RWPE1 (cell line): Measurements from ENCODE around the gene PNO1.
"Not testable (repeated sequence)": the region's sequence is repeated elsewhere in the genome, so short reads cannot be mapped to it uniquely, and the experiment has no call there.

Experiments
- CTCF ChIA-PET: fragments of 350-600 bp; sonication (Branson Sonifier 250); formaldehyde crosslinking; extraction: SDS; loops from one replicate; lab custom pipeline; 2021; lab: Yijun Ruan, JAX
- POLR2A ChIA-PET: fragments of 400-600 bp; formaldehyde crosslinking; extraction: SDS; loops from one replicate; lab custom pipeline; 2020; ENCODE audit warnings: antibody characterized with exemption; ENCODE audit not compliant: low non-redundant PET; lab: Yijun Ruan, JAX
- DNase-seq: peaks from one replicate; pipeline ENCODE4 v3.0.0; 2012; ENCODE audit warnings: low spot score
- H3K27ac ChIP-seq: fragments of 450-650 bp; 2 replicates; pipeline ENCODE4 v1.5.1; 2017
- CTCF ChIP-seq: fragments of 450-650 bp; conservative IDR thresholded peaks from 2 replicates; pipeline ENCODE4 v1.5.1; 2017; ENCODE audit warnings: low read depth, mild to moderate bottlenecking

Gene PNO1

GRCh38 chr2:68157402-68158133, at the start of gene PNO1:
Gene PNO1, plus strand, starts transcription at chr2:68157888. Its CDS starts 47 bp downstream, at chr2:68157935.
- H3K27ac ChIP-seq: peak within 1 kb of the TSS; percentile 94
- CTCF ChIA-PET: no interaction called here
- POLR2A ChIA-PET: interaction anchor here (0.5 kb wide), 1 partner anchor 27 kb away, joined by 3 read pairs; no protein-coding TSS in a partner anchor
- no peak for TF ChIP-seq CTCF
- DNase-seq: peak; percentile 99

- no peak overlapping the region for H3K27ac ChIP-seq
- POLR2A ChIA-PET: no interaction called here
- DNase-seq: no peak
- TF ChIP-seq CTCF: no peak
- CTCF ChIA-PET: interaction anchor here (0.7 to 0.9 kb wide), 3 partner anchors 8 to 975 kb away, joined by 3 to 4 read pairs (median 3); no protein-coding TSS in a partner anchor
Measured at GRCh38 chr2:68108120-68108519, 49.6 kb upstream of the PNO1 start.

GRCh38 chr2:68110102-68110501, 47.6 kb upstream of the PNO1 start:
- TF ChIP-seq CTCF: no peak
- ChIA-PET CTCF (no interaction called here), POLR2A (no interaction called here)
- H3K27ac ChIP-seq: no peak overlapping the region
- DNase-seq: no peak

- CTCF ChIA-PET: interaction anchor here (0.6 to 1.1 kb wide), 3 partner anchors 8 to 183 kb away, joined by 4 to 5 read pairs (median 5); no protein-coding TSS in a partner anchor
- DNase-seq: no peak
- TF ChIP-seq CTCF: no peak
- H3K27ac ChIP-seq: no peak overlapping the region
- POLR2A ChIA-PET: no interaction called here
Measured at GRCh38 chr2:68115965-68116364, 41.7 kb upstream of the PNO1 start.

GRCh38 chr2:68117922-68118321, 39.8 kb upstream of the PNO1 start:
- H3K27ac ChIP-seq, POLR2A ChIA-PET, DNase-seq: not testable (repeated sequence)
- CTCF ChIA-PET: interaction anchor here (0.7 kb wide), 1 partner anchor 202 kb away, joined by 4 read pairs; the partner anchor contains the start of gene CNRIP1

- no peak overlapping the region for H3K27ac ChIP-seq
- TF ChIP-seq CTCF: no peak
- POLR2A ChIA-PET: interaction anchor here (0.6 kb wide), 1 partner anchor 173 kb away, joined by 6 read pairs; no protein-coding TSS in a partner anchor
- CTCF ChIA-PET: interaction anchor here (0.6 kb wide), 2 partner anchors 164 to 181 kb away, joined by 3 to 4 read pairs; no protein-coding TSS in a partner anchor
- DNase-seq: no peak
Measured at GRCh38 chr2:68118816-68119215, 38.9 kb upstream of the PNO1 start.

- POLR2A ChIA-PET: interaction anchor here (0.6 kb wide), 1 partner anchor 172 kb away, joined by 6 read pairs; no protein-coding TSS in a partner anchor
- H3K27ac ChIP-seq: no peak overlapping the region
- no peak for DNase-seq
- CTCF ChIA-PET: interaction anchor here (0.6 to 0.9 kb wide), 2 partner anchors 181 to 240 kb away, joined by 3 to 4 read pairs; no protein-coding TSS in a partner anchor
- no peak for TF ChIP-seq CTCF
Measured at GRCh38 chr2:68119504-68119903, 38.2 kb upstream of the PNO1 start.
